HepG2 (cell line): ENCODE results near the gene LITAFD. TPM values are rescaled to one million over a fixed set of nuclear protein-coding genes. Genes with fewer than 3 reads are reported as not detected.

Experiments used
- ATF7 ChIP-seq, 2 experiments: fragments of 450-650 bp in 1 of 2; sonication (generic) in 1 of 2; formaldehyde crosslinking in 1 of 2; IDR thresholded peaks; 2 replicates each; pipeline versions ENCODE4 v1.4.0 to v1.6.1; 2016 to 2020; ENCODE audit warnings: antibody characterized with exemption in 1 of 2, mild to moderate bottlenecking in 1 of 2, missing genetic modification reagents in 1 of 2
- CEBPB ChIP-seq: IDR thresholded peaks from 2 replicates; pipeline ENCODE4 v1.6.1; 2011; ENCODE audit warnings: low read depth, low read length, improper control_type of control experiment, borderline replicate concordance
- ELF4 ChIP-seq: sonication (generic); formaldehyde crosslinking; IDR thresholded peaks from 2 replicates; pipeline ENCODE4 v1.5.0; 2020; ENCODE audit warnings: missing genetic modification reagents, mild to moderate bottlenecking, moderate library complexity, borderline replicate concordance
- FLYWCH1 ChIP-seq: sonication (generic); formaldehyde crosslinking; IDR thresholded peaks from 2 replicates; pipeline ENCODE4 v1.8.1; 2023; ENCODE audit warnings: mild to moderate bottlenecking, missing genetic modification reagents
- GATA4 ChIP-seq: sonication (generic); IDR thresholded peaks from 2 replicates; pipeline ENCODE4 v1.6.1; 2016; ENCODE audit warnings: antibody characterized with exemption, low read depth, borderline replicate concordance
- GZF1 ChIP-seq: sonication (generic); formaldehyde crosslinking; IDR thresholded peaks from 2 replicates; pipeline ENCODE4 v1.5.1; 2020; ENCODE audit warnings: mild to moderate bottlenecking, missing genetic modification reagents
- MAFK ChIP-seq, 2 experiments: IDR thresholded peaks in 1 of 2; conservative IDR thresholded peaks in 1 of 2; 2 replicates each; pipeline ENCODE4 v1.6.1; 2011; ENCODE audit warnings: improper control_type of control experiment in 2 of 2, low read length in 2 of 2
- POLR2AphosphoS2 ChIP-seq: IDR thresholded peaks from 2 replicates; pipeline ENCODE4 v1.6.1; 2011; ENCODE audit warnings: low read depth, low read length, improper control_type of control experiment
- RBM39 ChIP-seq: fragments of 200-400 bp; formaldehyde crosslinking; IDR thresholded peaks from one replicate; pipeline ENCODE4 v1.6.1; 2018; ENCODE audit warnings: antibody characterized with exemption, mild to moderate bottlenecking, low read depth, low read length; ENCODE audit not compliant: poor library complexity, severe bottlenecking
- RNF2 ChIP-seq: fragments of 450-650 bp; conservative IDR thresholded peaks from 2 replicates; pipeline ENCODE4 v1.6.1; 2016; ENCODE audit warnings: low read depth
- SP1 ChIP-seq, 2 experiments: fragments of 450-650 bp in 1 of 2; sonication (generic) in 1 of 2; formaldehyde crosslinking in 1 of 2; IDR thresholded peaks; 2 replicates each; pipeline versions ENCODE4 v1.4.0 to v1.6.1; 2016 to 2020; ENCODE audit warnings: missing genetic modification reagents in 1 of 2
- ZKSCAN5 ChIP-seq: sonication (generic); formaldehyde crosslinking; IDR thresholded peaks from 2 replicates; pipeline ENCODE4 v1.5.1; 2020; ENCODE audit warnings: mild to moderate bottlenecking, missing genetic modification reagents
- ZNF383 ChIP-seq: sonication (generic); formaldehyde crosslinking; IDR thresholded peaks from 2 replicates; pipeline ENCODE4 v1.4.0; 2020; ENCODE audit warnings: missing genetic modification reagents, mild to moderate bottlenecking, borderline replicate concordance
- ZNF547 ChIP-seq: sonication (generic); formaldehyde crosslinking; IDR thresholded peaks from 2 replicates; pipeline ENCODE4 v1.5.1; 2020; ENCODE audit warnings: mild to moderate bottlenecking, missing genetic modification reagents
- ZNF589 ChIP-seq: sonication (generic); formaldehyde crosslinking; conservative IDR thresholded peaks from 2 replicates; pipeline ENCODE4 v1.8.0; 2022; ENCODE audit warnings: mild to moderate bottlenecking, moderate library complexity, missing genetic modification reagents
- ZNF709 ChIP-seq: sonication (generic); formaldehyde crosslinking; IDR thresholded peaks from 2 replicates; pipeline ENCODE4 v1.5.0; 2020; ENCODE audit warnings: mild to moderate bottlenecking, missing genetic modification reagents
- polyA plus RNA-seq, 8 experiments: library from polyadenylated mRNA; depleted of rRNA in 3 of 8; stranded (reverse) in 7 of 8; unstranded in 1 of 8; fragments of >200 nt; fragmentation: Illumina TruSeq in 4 of 8; extraction: Trizol in 4 of 8; gene quantifications; 2 replicates each; pipeline versions ENCODE4 v1.2.1 to v1.2.3, GENCODE V29; 2011 to 2016; ENCODE audit warnings: low read depth in 4 of 8, missing spikeins in 1 of 8, mixed read lengths in 1 of 8; ENCODE audit not compliant: insufficient read depth in 1 of 8
- total RNA-seq, 5 experiments: library from RNA; depleted of rRNA; stranded (reverse); fragments of >200 nt; fragmentation: Illumina TruSeq; extraction: Trizol; gene quantifications; 2 replicates each; pipeline ENCODE4 v1.2.3, GENCODE V29; 2016; ENCODE audit warnings: low read depth in 1 of 5
- TF ChIP-seq, protein P1 (sequence below): sonication (generic); formaldehyde crosslinking; IDR thresholded peaks from 2 replicates; pipeline ENCODE4 v1.4.0; 2020; ENCODE audit warnings: mild to moderate bottlenecking, missing genetic modification reagents
- TF ChIP-seq, protein P2 (sequence below): sonication (generic); formaldehyde crosslinking; IDR thresholded peaks from 2 replicates; pipeline ENCODE4 v1.5.1; 2020; ENCODE audit warnings: missing genetic modification reagents, mild to moderate bottlenecking, borderline replicate concordance
- TF ChIP-seq, protein P3 (sequence below): sonication (generic); formaldehyde crosslinking; IDR thresholded peaks from 2 replicates; pipeline ENCODE4 v1.4.0; 2020; ENCODE audit warnings: mild to moderate bottlenecking, missing genetic modification reagents
- TF ChIP-seq, protein P4 (sequence below): IDR thresholded peaks from 2 replicates; pipeline ENCODE4 v1.6.1; 2016
- TF ChIP-seq, protein P5 (sequence below): sonication (generic); formaldehyde crosslinking; IDR thresholded peaks from 2 replicates; pipeline ENCODE4 v1.4.0; 2020; ENCODE audit warnings: missing genetic modification reagents; ENCODE audit errors: not compliant biosample characterization

The LITAFD gene
- total and polyA plus RNA-seq, 2 of the 13 experiments (the other 11 are each of a cell fraction or from before 2014, with no cell fraction given) = not detected

DNA sequence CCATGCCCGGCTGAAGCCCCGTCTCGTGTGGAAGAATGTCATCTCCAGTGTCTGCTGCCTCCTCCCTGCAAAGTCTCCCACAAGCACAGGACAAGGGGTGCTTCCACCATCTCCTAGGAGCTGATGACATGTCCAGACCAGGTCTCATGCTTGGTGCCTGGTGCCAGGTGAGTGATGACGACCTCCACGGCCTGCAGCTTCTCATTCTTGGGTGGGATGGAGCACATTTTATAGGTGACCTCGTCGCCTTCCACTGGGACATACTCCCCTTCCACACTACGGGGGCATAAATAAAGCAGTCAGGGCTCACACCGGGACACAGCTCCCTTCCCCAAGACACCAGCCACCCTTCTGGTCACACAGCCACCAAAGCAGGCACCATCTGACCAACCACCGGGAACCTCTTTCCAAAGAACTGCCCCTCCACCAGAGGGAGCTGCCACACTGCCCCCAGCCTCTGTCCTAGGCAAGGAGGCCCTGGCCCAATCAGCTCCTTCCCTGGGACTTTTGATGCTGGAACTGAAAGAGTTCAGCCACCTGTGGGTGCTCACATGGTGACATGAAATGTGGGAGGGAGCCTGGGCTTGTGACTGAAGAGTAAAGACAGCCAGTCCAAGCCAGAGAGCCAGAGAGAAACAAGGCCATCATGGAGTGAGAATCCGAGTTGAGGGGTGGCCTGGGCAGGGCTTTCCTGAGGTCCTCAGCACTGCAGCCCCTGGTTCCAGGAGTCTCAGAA lies 26.9 kb upstream of the LITAFD start (continued):
- TF ChIP-seq POLR2AphosphoS2 (peak; percentile 86), CEBPB (no peak), ATF7 (IDR thresholded peaks at IDR 0.05) (no peak), ATF7 (CRISPR knock-in tag; IDR thresholded peaks at IDR 0.05) (no peak), ZNF547 (0 out of 2 replicates have a peak, but pooled peaks have one; percentile 40), ZNF589 (no peak), GZF1 (CRISPR knock-in tag) (no peak), GATA4 (no peak), FLYWCH1 (CRISPR knock-in tag) (no peak), ZKSCAN5 (no peak), ELF4 (no peak), ZNF383 (CRISPR knock-in tag) (no peak), SP1 (IDR thresholded peaks at IDR 0.05) (no peak), SP1 (CRISPR knock-in tag; IDR thresholded peaks at IDR 0.05) (no peak), MAFK (conservative IDR thresholded peaks at IDR 0.05 in 1 of 2, IDR thresholded peaks at IDR 0.05 in 1 of 2; ENCODE audit: low read length in 2 of 2) (no peak), RNF2 (no peak), ZNF709 (CRISPR knock-in tag) (no peak), RBM39 (peak; percentile 67)
- TF ChIP-seq, protein P1, sequence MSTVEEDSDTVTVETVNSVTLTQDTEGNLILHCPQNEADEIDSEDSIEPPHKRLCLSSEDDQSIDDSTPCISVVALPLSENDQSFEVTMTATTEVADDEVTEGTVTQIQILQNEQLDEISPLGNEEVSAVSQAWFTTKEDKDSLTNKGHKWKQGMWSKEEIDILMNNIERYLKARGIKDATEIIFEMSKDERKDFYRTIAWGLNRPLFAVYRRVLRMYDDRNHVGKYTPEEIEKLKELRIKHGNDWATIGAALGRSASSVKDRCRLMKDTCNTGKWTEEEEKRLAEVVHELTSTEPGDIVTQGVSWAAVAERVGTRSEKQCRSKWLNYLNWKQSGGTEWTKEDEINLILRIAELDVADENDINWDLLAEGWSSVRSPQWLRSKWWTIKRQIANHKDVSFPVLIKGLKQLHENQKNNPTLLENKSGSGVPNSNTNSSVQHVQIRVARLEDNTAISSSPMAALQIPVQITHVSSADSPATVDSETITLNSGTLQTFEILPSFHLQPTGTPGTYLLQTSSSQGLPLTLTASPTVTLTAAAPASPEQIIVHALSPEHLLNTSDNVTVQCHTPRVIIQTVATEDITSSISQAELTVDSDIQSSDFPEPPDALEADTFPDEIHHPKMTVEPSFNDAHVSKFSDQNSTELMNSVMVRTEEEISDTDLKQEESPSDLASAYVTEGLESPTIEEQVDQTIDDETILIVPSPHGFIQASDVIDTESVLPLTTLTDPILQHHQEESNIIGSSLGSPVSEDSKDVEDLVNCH (CRISPR knock-in tag) = no peak
- TF ChIP-seq, protein P2, sequence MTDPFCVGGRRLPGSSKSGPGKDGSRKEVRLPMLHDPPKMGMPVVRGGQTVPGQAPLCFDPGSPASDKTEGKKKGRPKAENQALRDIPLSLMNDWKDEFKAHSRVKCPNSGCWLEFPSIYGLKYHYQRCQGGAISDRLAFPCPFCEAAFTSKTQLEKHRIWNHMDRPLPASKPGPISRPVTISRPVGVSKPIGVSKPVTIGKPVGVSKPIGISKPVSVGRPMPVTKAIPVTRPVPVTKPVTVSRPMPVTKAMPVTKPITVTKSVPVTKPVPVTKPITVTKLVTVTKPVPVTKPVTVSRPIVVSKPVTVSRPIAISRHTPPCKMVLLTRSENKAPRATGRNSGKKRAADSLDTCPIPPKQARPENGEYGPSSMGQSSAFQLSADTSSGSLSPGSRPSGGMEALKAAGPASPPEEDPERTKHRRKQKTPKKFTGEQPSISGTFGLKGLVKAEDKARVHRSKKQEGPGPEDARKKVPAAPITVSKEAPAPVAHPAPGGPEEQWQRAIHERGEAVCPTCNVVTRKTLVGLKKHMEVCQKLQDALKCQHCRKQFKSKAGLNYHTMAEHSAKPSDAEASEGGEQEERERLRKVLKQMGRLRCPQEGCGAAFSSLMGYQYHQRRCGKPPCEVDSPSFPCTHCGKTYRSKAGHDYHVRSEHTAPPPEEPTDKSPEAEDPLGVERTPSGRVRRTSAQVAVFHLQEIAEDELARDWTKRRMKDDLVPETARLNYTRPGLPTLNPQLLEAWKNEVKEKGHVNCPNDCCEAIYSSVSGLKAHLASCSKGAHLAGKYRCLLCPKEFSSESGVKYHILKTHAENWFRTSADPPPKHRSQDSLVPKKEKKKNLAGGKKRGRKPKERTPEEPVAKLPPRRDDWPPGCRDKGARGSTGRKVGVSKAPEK (CRISPR knock-in tag) = 0 out of 2 replicates have a peak, but pooled peaks have one; percentile 34
- TF ChIP-seq, protein P3, sequence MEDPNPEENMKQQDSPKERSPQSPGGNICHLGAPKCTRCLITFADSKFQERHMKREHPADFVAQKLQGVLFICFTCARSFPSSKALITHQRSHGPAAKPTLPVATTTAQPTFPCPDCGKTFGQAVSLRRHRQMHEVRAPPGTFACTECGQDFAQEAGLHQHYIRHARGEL (CRISPR knock-in tag) = no peak
- TF ChIP-seq, protein P4, sequence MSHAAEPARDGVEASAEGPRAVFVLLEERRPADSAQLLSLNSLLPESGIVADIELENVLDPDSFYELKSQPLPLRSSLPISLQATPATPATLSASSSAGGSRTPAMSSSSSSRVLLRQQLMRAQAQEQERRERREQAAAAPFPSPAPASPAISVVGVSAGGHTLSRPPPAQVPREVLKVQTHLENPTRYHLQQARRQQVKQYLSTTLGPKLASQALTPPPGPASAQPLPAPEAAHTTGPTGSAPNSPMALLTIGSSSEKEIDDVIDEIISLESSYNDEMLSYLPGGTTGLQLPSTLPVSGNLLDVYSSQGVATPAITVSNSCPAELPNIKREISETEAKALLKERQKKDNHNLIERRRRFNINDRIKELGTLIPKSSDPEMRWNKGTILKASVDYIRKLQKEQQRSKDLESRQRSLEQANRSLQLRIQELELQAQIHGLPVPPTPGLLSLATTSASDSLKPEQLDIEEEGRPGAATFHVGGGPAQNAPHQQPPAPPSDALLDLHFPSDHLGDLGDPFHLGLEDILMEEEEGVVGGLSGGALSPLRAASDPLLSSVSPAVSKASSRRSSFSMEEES (CRISPR knock-in tag) = 0 out of 2 replicates have a peak, but pooled peaks have one; percentile 24
- TF ChIP-seq, protein P5, sequence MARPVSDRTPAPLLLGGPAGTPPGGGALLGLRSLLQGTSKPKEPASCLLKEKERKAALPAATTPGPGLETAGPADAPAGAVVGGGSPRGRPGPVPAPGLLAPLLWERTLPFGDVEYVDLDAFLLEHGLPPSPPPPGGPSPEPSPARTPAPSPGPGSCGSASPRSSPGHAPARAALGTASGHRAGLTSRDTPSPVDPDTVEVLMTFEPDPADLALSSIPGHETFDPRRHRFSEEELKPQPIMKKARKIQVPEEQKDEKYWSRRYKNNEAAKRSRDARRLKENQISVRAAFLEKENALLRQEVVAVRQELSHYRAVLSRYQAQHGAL (CRISPR knock-in tag) = peak; percentile 67
